K562 (cell line): ENCODE measurements around the gene POLN. TPM values are rescaled to one million over a fixed set of nuclear protein-coding genes. Genes with fewer than 3 reads are reported as not detected.

Experiments used
- ATAC-seq: fragments of 200-7000 bp; cut with Tn5 transposase; 3 replicates; pipeline ENCODE4 v1.9.1; 2020; ENCODE audit warnings: moderate library complexity
- BruUV-seq: library from RNA; stranded (reverse); fragments of 400-500 nt; replicated peaks from 2 replicates; lab custom pipeline; 2021; lab: Mats Ljungman, UMichigan
- CTCF ChIA-PET: fragments of 300-600 bp; formaldehyde crosslinking; extraction: SDS; loops from one replicate; lab custom pipeline; 2021; ENCODE audit warnings: low intra/inter-chr PET ratio; lab: Yijun Ruan, JAX
- POLR2A ChIA-PET: fragments of 300-600, 350-650 bp; sonication (Branson Sonifier 250); formaldehyde crosslinking; extraction: SDS; loops from one replicate; lab custom pipeline; 2021; ENCODE audit warnings: antibody characterized with exemption, inconsistent platforms; lab: Yijun Ruan, JAX
- DNase-seq, 4 experiments: peaks; one replicate each; pipeline versions ENCODE4 v3.0.0 to v3.0.0-alpha.2; 2011 to 2018; ENCODE audit warnings: low spot score in 3 of 4, mixed read lengths in 3 of 4; ENCODE audit errors: extremely low read depth in 1 of 4
- FAIRE-seq: peaks from 2 replicates; lab custom pipeline; 2011; peaks lifted over from hg19 to GRCh38; lab: Jason Lieb, UNC
- H2AFZ ChIP-seq: 2 replicates; pipeline ENCODE4 v1.6.0; 2011; ENCODE audit warnings: low read depth, low read length, control low read depth, inconsistent platforms
- H3K27ac ChIP-seq: fragments of 200-600 bp; 3 replicates; pipeline ENCODE4 v1.8.0; 2011; ENCODE audit warnings: low read depth, mild to moderate bottlenecking, control low read depth, inconsistent platforms, low read length, moderate library complexity, mixed read lengths; ENCODE audit errors: extremely low read depth
- H3K27me3 ChIP-seq, 2 experiments: fragments of 300-600 bp in 1 of 2; 2 replicates in 1 of 2; 3 replicates in 1 of 2; pipeline versions ENCODE4 v1.6.0 to v1.8.0; 2011; ENCODE audit warnings: inconsistent platforms in 2 of 2, low read length in 2 of 2, mild to moderate bottlenecking in 1 of 2, mixed read lengths in 1 of 2, moderate library complexity in 1 of 2; ENCODE audit not compliant: control insufficient read depth in 2 of 2, insufficient read depth in 2 of 2
- H3K36me3 ChIP-seq: fragments of 300-600 bp; 3 replicates; pipeline ENCODE4 v1.8.0; 2011; ENCODE audit warnings: mild to moderate bottlenecking, low read length, inconsistent platforms; ENCODE audit not compliant: control insufficient read depth, insufficient read depth
- H3K4me1 ChIP-seq, 2 experiments: fragments of 200-600 bp in 1 of 2; replicated peaks in 1 of 2; 2 replicates in 1 of 2; 3 replicates in 1 of 2; pipeline versions ENCODE4 v1.5.1 to v1.8.0; 2011; ENCODE audit warnings: inconsistent platforms in 2 of 2, low read length in 2 of 2, mild to moderate bottlenecking in 1 of 2, mixed read lengths in 1 of 2, moderate library complexity in 1 of 2; ENCODE audit not compliant: control insufficient read depth in 2 of 2, insufficient read depth in 2 of 2
- H3K4me2 ChIP-seq: 2 replicates; pipeline ENCODE4 v1.6.1; 2011; ENCODE audit warnings: low read length, control low read depth, inconsistent platforms, mixed read lengths; ENCODE audit not compliant: insufficient read depth
- H3K4me3 ChIP-seq: fragments of 200-600 bp; sonication (generic), shearing (Covaris generic); 2 replicates; pipeline ENCODE4 v1.5.1; 2016; ENCODE audit warnings: control low read depth, inconsistent platforms
- H3K79me2 ChIP-seq: fragments of 200-600 bp; 3 replicates; pipeline ENCODE4 v1.8.0; 2011; ENCODE audit warnings: low read length, inconsistent platforms; ENCODE audit not compliant: control insufficient read depth, insufficient read depth
- H3K9ac ChIP-seq, 2 experiments: 2 replicates each; pipeline versions ENCODE4 v1.6.0 to v1.6.1; 2011; ENCODE audit warnings: low read depth in 2 of 2, low read length in 2 of 2, control low read depth in 1 of 2, inconsistent platforms in 1 of 2, mild to moderate bottlenecking in 1 of 2, mixed read lengths in 1 of 2; ENCODE audit not compliant: insufficient read depth in 1 of 2
- H3K9me1 ChIP-seq: one replicate; pipeline ENCODE4 v1.6.0; 2011; ENCODE audit warnings: inconsistent platforms, mild to moderate bottlenecking, low read length, moderate library complexity; ENCODE audit not compliant: control insufficient read depth, insufficient read depth
- H3K9me3 ChIP-seq: replicated peaks from 2 replicates; pipeline ENCODE4 v1.5.1; 2011; ENCODE audit warnings: low read depth, low read length, inconsistent platforms; ENCODE audit not compliant: control insufficient read depth, insufficient read depth
- H4K20me1 ChIP-seq: replicated peaks from 2 replicates; pipeline ENCODE4 v1.6.1; 2011; ENCODE audit warnings: low read length, inconsistent platforms, mixed read lengths; ENCODE audit not compliant: control insufficient read depth, insufficient read depth
- BRF1 ChIP-seq: IDR thresholded peaks from 3 replicates; pipeline ENCODE4 v1.6.1; 2011; ENCODE audit warnings: borderline replicate concordance, mild to moderate bottlenecking; ENCODE audit not compliant: insufficient read length; ENCODE audit errors: extremely low read depth
- HMGN3 ChIP-seq: IDR thresholded peaks from 2 replicates; pipeline ENCODE4 v1.6.1; 2011; ENCODE audit warnings: borderline replicate concordance, low read depth, mild to moderate bottlenecking, mixed read lengths, low read length; ENCODE audit not compliant: insufficient read length; ENCODE audit errors: extremely low read depth
- RBM14 ChIP-seq: fragments of 200-400 bp; formaldehyde crosslinking; IDR thresholded peaks from 2 replicates; pipeline ENCODE4 v1.6.1; 2018; ENCODE audit warnings: low read depth, mild to moderate bottlenecking, low read length, moderate library complexity, borderline replicate concordance; ENCODE audit not compliant: insufficient read depth
- RFX5 ChIP-seq: IDR thresholded peaks from 2 replicates; pipeline ENCODE4 v1.6.1; 2011; ENCODE audit warnings: low read depth, mild to moderate bottlenecking, improper control_type of control experiment, low read length
- RNF2 ChIP-seq: sonication (generic); IDR thresholded peaks from 2 replicates; pipeline ENCODE4 v1.6.1; 2016
- SRF ChIP-seq, 2 experiments: fragments of 250-450, 450-650 bp in 1 of 2; sonication (Bioruptor Pico) in 1 of 2; sonication (generic) in 1 of 2; formaldehyde crosslinking; IDR thresholded peaks; 2 replicates each; pipeline versions ENCODE4 v1.5.0 to v1.5.1; 2020 to 2022; ENCODE audit warnings: mild to moderate bottlenecking in 1 of 2, missing genetic modification reagents in 1 of 2
- SRSF3 ChIP-seq: fragments of 200-400 bp; formaldehyde crosslinking; IDR thresholded peaks from 2 replicates; pipeline ENCODE4 v1.6.1; 2016; ENCODE audit warnings: mild to moderate bottlenecking, low read length, moderate library complexity; ENCODE audit not compliant: insufficient read depth
- TCFL5 ChIP-seq: fragments of 250-450 bp; sonication (Bioruptor Pico); conservative IDR thresholded peaks from 2 replicates; pipeline ENCODE4 v1.6.1; 2021; ENCODE audit warnings: mild to moderate bottlenecking, moderate library complexity, matching md5 sums
- ZBTB8A ChIP-seq: fragments of 450-650 bp; IDR thresholded peaks from 2 replicates; pipeline ENCODE4 v1.6.1; 2018; ENCODE audit warnings: mild to moderate bottlenecking, moderate library complexity; ENCODE audit not compliant: partially characterized antibody
- ZFP1 ChIP-seq: fragments of 450-650 bp; formaldehyde crosslinking; IDR thresholded peaks from 2 replicates; pipeline ENCODE4 v1.4.0; 2020; ENCODE audit warnings: mild to moderate bottlenecking, mixed read lengths
- ZKSCAN3 ChIP-seq: fragments of 250-450 bp; sonication (Bioruptor Pico); IDR thresholded peaks from 2 replicates; pipeline ENCODE4 v1.4.0; 2020
- ZNF347 ChIP-seq: fragments of 450-650 bp; formaldehyde crosslinking; IDR thresholded peaks from 2 replicates; pipeline ENCODE4 v1.4.0; 2020; ENCODE audit warnings: low read depth, mild to moderate bottlenecking, moderate library complexity
- WGBS: fragments of 100-300 bp; shearing (Covaris generic); methylation state at CpG from one replicate; pipeline ENCODE4 v1.1.6; 2016; ENCODE audit warnings: low coverage, mixed read lengths; ENCODE audit not compliant: insufficient coverage; ENCODE audit errors: missing lambda C conversion rate; 5-methylcytosine and 5-hydroxymethylcytosine counted together
- in situ Hi-C: fragments of 300-500 bp; cut with MboI; formaldehyde crosslinking; loops from 4 replicates; pipeline ENCODE4 v1.15.0; 2018; ENCODE audit warnings: inconsistent platforms, mixed read lengths
- intact Hi-C: fragments of 100-400 bp; cut with micrococcal nuclease; formaldehyde crosslinking; loops from 2 replicates; pipeline ENCODE4 v1.14.2; 2022
- polyA plus RNA-seq, 8 experiments: library from polyadenylated mRNA; depleted of rRNA in 4 of 8; stranded (reverse) in 5 of 8; unstranded in 3 of 8; fragments of >200 nt; fragmentation: Nextera tagmentation in 2 of 8; fragmentation: Illumina TruSeq in 1 of 8; extraction: Ambion mirVana in 2 of 8; extraction: Trizol in 1 of 8; gene quantifications; 2 replicates each; pipeline versions ENCODE4 v1.2.1 to v1.2.3, GENCODE V29; 2011 to 2014; ENCODE audit warnings: inconsistent platforms in 1 of 8, missing spikeins in 1 of 8
- total RNA-seq, 7 experiments: library from RNA; depleted of rRNA in 6 of 7; stranded (reverse); fragments of >200 nt in 6 of 7; fragmentation: Illumina TruSeq in 2 of 7; extraction: Trizol in 2 of 7; gene quantifications; 2 replicates each; pipeline versions ENCODE4 v1.2.1 to v1.2.3, GENCODE V29; 2011 to 2021; ENCODE audit warnings: low replicate concordance in 1 of 7
- TF ChIP-seq, protein P1 (sequence below), 2 experiments: fragments of 450-650 bp; conservative IDR thresholded peaks; 2 replicates each; pipeline ENCODE4 v1.6.1; 2017; ENCODE audit warnings: mild to moderate bottlenecking in 2 of 2, moderate library complexity in 2 of 2

POLN gene
- total and polyA plus RNA-seq, 9 of the 15 experiments (the other 6 are each of a cell fraction or from before 2014, with no cell fraction given): 0.08 to 0.91 (median 0.32) TPM

DNA sequence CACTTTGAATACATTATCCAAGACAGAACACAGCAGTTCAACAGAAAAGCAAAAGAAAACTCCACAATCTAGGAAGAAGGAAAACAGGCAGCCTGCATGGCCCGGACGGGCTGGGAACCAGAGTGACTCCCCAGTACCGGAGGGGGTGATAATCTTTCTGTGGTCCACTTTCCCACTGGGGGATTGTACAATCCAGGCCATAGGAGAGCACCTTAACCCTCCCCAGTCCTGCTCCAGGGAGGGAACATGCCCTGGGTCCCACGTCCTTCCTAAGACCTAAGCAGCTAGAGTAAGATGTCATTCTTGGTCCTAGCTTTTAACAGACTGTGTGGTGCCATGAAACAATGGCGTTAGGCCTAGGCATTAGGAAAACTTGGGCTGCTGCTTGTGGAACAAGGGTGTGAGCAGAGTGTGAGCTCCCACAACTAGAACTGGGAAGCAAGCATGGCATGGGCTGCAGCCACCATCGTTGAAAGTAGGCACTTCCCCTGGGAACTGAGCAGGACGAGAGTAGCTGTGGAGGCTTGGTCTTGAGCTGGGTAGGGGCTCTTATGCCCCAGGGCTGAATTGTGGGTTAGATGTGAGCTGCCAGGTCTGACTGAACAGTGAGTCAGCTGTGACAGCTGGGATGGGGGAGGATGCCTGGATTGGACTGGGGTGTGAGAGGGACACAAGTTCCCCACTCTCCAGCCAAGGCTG, 140.4 kb downstream of the POLN start:
- BruUV-seq: no TSS peak
- H2AFZ ChIP-seq: no peak overlapping the region

More for the DNA sequence above, 140.4 kb downstream of the POLN start:
- intact Hi-C loops (no loop called here), in situ Hi-C loops (no loop called here)
- peaks cover 2% of the 10 kb centered on the region; the same call in 1 of the 2 replicates for H3K9me3 ChIP-seq
- H3K27me3 ChIP-seq: peaks cover 0 to 5% of the 10 kb centered on the region in 2 experiments; a peak in 1 of 5 replicates
- no peak overlapping the region for H3K27ac ChIP-seq
- H3K4me2 ChIP-seq: no peak overlapping the region
- H3K36me3 ChIP-seq: no peaks in the 10 kb centered on the region
- H3K79me2 ChIP-seq: no peaks in the 10 kb centered on the region
- H4K20me1 ChIP-seq: no peaks in the 10 kb centered on the region
- no peaks in the 10 kb centered on the region for H3K9me1 ChIP-seq
- CTCF ChIA-PET: no interaction called here
- WGBS: 1% methylated on average over 7 of the region's 7 CpGs
- TF ChIP-seq ZKSCAN3 (CRISPR knock-in tag): no peak
- no peak for TF ChIP-seq ZBTB8A
- TF ChIP-seq, protein P1, sequence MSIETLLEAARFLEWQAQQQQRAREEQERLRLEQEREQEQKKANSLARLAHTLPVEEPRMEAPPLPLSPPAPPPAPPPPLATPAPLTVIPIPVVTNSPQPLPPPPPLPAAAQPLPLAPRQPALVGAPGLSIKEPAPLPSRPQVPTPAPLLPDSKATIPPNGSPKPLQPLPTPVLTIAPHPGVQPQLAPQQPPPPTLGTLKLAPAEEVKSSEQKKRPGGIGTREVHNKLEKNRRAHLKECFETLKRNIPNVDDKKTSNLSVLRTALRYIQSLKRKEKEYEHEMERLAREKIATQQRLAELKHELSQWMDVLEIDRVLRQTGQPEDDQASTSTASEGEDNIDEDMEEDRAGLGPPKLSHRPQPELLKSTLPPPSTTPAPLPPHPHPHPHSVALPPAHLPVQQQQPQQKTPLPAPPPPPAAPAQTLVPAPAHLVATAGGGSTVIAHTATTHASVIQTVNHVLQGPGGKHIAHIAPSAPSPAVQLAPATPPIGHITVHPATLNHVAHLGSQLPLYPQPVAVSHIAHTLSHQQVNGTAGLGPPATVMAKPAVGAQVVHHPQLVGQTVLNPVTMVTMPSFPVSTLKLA (conservative IDR thresholded peaks at IDR 0.05): no peak
- TF ChIP-seq ZFP1 (CRISPR knock-in tag): no peak
- no peak for TF ChIP-seq SRSF3
- TF ChIP-seq BRF1: no peak
- no peak for TF ChIP-seq RFX5
- TF ChIP-seq SRF (CRISPR knock-in tag; IDR thresholded peaks at IDR 0.05): no peak
- TF ChIP-seq TCFL5 (CRISPR knock-in tag): no peak
- no peak for TF ChIP-seq RBM14
- no peak for TF ChIP-seq ZNF347
- TF ChIP-seq RNF2: no peak
- TF ChIP-seq HMGN3: no peak
- H3K4me3 ChIP-seq: no peak overlapping the region
- no peak overlapping the region for H3K9ac ChIP-seq
- POLR2A ChIA-PET: no interaction called here
- FAIRE-seq (no peak), ATAC-seq (no peak), DNase-seq (no peak)
- H3K4me1 ChIP-seq: no peaks in the 10 kb centered on the region
